Gastroesophageal sphincter (tissue), 4 donors: ENCODE results near the gene MRPL46. TPM values are rescaled to one million over a fixed set of nuclear protein-coding genes. Genes with fewer than 3 reads are reported as not detected.

Experiments
- ATAC-seq: fragments of 150-250 bp; one replicate; pipeline ENCODE4 v1.9.1; 2016; ENCODE audit warnings: mild to moderate bottlenecking, moderate library complexity
- H3K27ac ChIP-seq, 4 donors: fragments of 200-600 bp; sonication (generic) in 3 of 4; 1 replicate in 3 of 4; 2 replicates in 1 of 4; pipeline ENCODE4 v1.5.1; 2016 to 2019
- H3K27me3 ChIP-seq: fragments of 200-600 bp; sonication (generic); one replicate; pipeline ENCODE4 v1.5.1; 2019
- H3K36me3 ChIP-seq, 2 donors: fragments of 200-600 bp; sonication (generic); one replicate each; pipeline ENCODE4 v1.5.1; 2019; ENCODE audit warnings: control low read depth in 1 of 2
- H3K4me1 ChIP-seq, 3 donors: fragments of 200-600 bp; sonication (generic); 1 replicate in 2 of 3; 2 replicates in 1 of 3; pipeline ENCODE4 v1.5.1; 2016 to 2019; ENCODE audit warnings: control low read depth in 2 of 3
- H3K4me3 ChIP-seq, 2 donors: fragments of 200-600 bp; sonication (generic); one replicate each; pipeline ENCODE4 v1.5.1; 2019; ENCODE audit warnings: mild to moderate bottlenecking in 1 of 2, moderate library complexity in 1 of 2
- H3K9me3 ChIP-seq, 3 donors: fragments of 200-600 bp; sonication (generic); one replicate each; pipeline ENCODE4 v1.5.1; 2017 to 2019; ENCODE audit warnings: control low read depth in 2 of 3
- EP300 ChIP-seq: sonication (generic); formaldehyde crosslinking; IDR thresholded peaks from one replicate; pipeline ENCODE4 v1.6.1; 2017; ENCODE audit warnings: antibody characterized with exemption, mild to moderate bottlenecking
- POLR2A ChIP-seq, 2 donors: fragments of 450-650 bp; IDR thresholded peaks; one replicate each; pipeline ENCODE4 v1.6.1; 2017; ENCODE audit warnings: antibody characterized with exemption in 2 of 2, mild to moderate bottlenecking in 2 of 2, moderate library complexity in 1 of 2
- POLR2AphosphoS5 ChIP-seq: sonication (generic); formaldehyde crosslinking; IDR thresholded peaks from one replicate; pipeline ENCODE4 v1.6.1; 2017; ENCODE audit warnings: antibody characterized with exemption
- WGBS, 2 donors: methylation state at CpG; one replicate each; pipeline ENCODE4 v1.1.5; 2018; ENCODE audit warnings: low coverage in 1 of 2; 5-methylcytosine and 5-hydroxymethylcytosine counted together
- total RNA-seq, 4 donors: library from RNA; depleted of rRNA; stranded (reverse); fragments of >200 nt; gene quantifications; one replicate each; pipeline ENCODE4 v1.1.0, GENCODE V29; 2016
- TF ChIP-seq, protein P1 (sequence below), 4 experiments: fragments of 200-600 bp in 2 of 4; fragments of 450-650 bp in 2 of 4; sonication (generic) in 1 of 4; IDR thresholded peaks; one replicate each; pipeline ENCODE4 v1.5.1; 2017 to 2019; ENCODE audit warnings: antibody characterized with exemption in 4 of 4, mild to moderate bottlenecking in 2 of 4, moderate library complexity in 2 of 4

Gene MRPL46
- total RNA-seq, 4 donors from 2014 or later = 22.6 to 26.9 (median 22.9) TPM

DNA sequence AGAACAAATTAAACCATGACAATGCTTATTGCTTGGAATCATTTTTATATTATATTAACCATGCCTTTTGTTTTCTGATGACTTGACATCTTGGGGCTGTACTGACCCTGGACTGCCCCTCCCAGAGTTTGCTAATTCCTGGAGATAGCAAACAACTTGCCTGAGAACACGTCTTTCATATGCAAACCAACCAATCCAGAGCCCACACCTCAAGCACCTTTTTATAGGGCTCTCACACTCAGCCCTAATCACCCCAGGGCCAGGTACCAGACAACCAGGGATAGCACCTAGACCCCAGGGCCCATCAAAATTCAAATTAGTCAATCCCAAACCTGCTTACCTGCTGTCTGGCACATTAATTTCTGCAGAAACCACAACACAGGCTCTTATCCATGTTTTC is 37.3 kb upstream of the MRPL46 start:
- 75% methylated on average over 1 of the region's 1 CpG; no CpG with 5 or more reads in 1 of the 2 donors for WGBS, 2 donors
- TF ChIP-seq POLR2A (IDR thresholded peaks at IDR 0.05) (no peak), EP300 (no peak), POLR2AphosphoS5 (no peak)
- TF ChIP-seq, protein P1, sequence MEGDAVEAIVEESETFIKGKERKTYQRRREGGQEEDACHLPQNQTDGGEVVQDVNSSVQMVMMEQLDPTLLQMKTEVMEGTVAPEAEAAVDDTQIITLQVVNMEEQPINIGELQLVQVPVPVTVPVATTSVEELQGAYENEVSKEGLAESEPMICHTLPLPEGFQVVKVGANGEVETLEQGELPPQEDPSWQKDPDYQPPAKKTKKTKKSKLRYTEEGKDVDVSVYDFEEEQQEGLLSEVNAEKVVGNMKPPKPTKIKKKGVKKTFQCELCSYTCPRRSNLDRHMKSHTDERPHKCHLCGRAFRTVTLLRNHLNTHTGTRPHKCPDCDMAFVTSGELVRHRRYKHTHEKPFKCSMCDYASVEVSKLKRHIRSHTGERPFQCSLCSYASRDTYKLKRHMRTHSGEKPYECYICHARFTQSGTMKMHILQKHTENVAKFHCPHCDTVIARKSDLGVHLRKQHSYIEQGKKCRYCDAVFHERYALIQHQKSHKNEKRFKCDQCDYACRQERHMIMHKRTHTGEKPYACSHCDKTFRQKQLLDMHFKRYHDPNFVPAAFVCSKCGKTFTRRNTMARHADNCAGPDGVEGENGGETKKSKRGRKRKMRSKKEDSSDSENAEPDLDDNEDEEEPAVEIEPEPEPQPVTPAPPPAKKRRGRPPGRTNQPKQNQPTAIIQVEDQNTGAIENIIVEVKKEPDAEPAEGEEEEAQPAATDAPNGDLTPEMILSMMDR (IDR thresholded peaks at IDR 0.05) = no peak
- H3K27me3 ChIP-seq = no peaks in the 10 kb centered on the region
- no peak for ATAC-seq
- H3K4me1 ChIP-seq = no peaks in the 10 kb centered on the region
- H3K9me3 ChIP-seq = no peaks in the 10 kb centered on the region
- no peak overlapping the region for H3K4me3 ChIP-seq
- peaks cover 0 to 80% of the 10 kb centered on the region in 2 donors for H3K36me3 ChIP-seq
- no peak overlapping the region for H3K27ac ChIP-seq

DNA sequence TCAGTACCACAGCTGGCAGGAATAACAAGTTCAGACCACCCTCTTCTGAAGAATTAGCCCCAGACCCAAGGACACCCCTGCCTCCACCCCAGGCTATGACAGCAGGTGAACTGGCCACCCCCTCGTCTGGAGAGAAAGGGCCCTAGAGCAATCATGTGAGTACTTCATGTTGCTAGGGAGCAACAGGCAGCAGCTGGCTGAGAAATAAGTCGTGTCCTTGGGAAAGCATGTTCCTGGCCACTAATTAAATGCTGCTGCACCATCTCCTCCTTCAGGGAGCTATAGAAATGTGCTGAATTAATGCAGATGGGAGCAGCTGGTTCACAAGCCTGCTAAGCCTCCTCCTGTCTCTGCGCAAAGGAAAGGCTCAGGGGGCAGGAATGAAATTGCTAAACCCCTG is 31.8 kb upstream of the MRPL46 start:
- H3K27ac ChIP-seq = no peak overlapping the region
- WGBS, 2 donors = 61% methylated on average over 3 of the region's 3 CpGs; no CpG with 5 or more reads in 1 of the 2 donors
- ATAC-seq = no peak
- H3K27me3 ChIP-seq = no peaks in the 10 kb centered on the region
- TF ChIP-seq, protein P1 (IDR thresholded peaks at IDR 0.05) = no peak
- TF ChIP-seq POLR2AphosphoS5 (no peak), POLR2A (IDR thresholded peaks at IDR 0.05) (no peak), EP300 (no peak)
- peaks cover 0 to 77% of the 10 kb centered on the region in 2 donors for H3K36me3 ChIP-seq
- no peaks in the 10 kb centered on the region for H3K9me3 ChIP-seq
- H3K4me3 ChIP-seq = no peak overlapping the region
- H3K4me1 ChIP-seq = no peaks in the 10 kb centered on the region

DNA sequence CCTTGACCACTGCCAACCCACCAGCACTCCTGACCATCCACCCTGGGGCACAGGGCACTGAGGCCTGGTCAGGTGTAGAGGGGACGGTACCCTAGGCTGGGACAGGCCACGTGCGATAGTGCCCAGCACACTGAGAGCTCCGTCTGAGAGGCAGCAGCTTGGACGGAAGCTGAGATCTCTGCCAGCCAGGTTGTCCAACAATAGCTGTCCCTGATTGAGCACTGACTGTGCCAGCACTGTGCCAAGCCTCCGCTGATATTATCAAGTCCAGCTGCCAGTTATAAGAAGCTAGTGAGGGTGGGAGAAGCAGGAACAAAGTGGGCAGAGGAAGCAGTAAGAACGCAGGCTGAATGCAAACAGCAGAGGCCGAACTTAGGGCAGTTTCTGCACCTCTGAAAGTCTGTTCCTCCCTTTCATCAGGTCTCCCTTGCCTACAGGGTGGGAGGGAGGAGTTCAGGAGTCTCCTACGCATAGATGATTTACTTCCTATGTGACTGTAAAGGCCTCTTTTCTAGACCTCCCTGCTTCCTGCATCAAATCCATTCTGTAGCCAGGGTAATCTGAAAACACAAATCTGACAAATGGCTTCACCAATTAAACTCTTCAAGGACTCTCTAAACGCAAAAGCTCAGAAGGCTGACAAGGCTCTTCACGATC is 30.0 kb upstream of the MRPL46 start:
- H3K4me3 ChIP-seq = no peak overlapping the region
- no peaks in the 10 kb centered on the region for H3K9me3 ChIP-seq
- no peak for TF ChIP-seq POLR2AphosphoS5
- TF ChIP-seq POLR2A (IDR thresholded peaks at IDR 0.05) = no peak
- TF ChIP-seq, protein P1 (IDR thresholded peaks at IDR 0.05) = no peak
- no peak for TF ChIP-seq EP300
- no peak for ATAC-seq
- H3K4me1 ChIP-seq = no peaks in the 10 kb centered on the region
- WGBS, 2 donors = 87 to 94% methylated on average over 4 to 6 of the region's 11 CpGs
- H3K27ac ChIP-seq = no peak overlapping the region
- H3K36me3 ChIP-seq = peaks cover 0 to 69% of the 10 kb centered on the region in 2 donors
- no peaks in the 10 kb centered on the region for H3K27me3 ChIP-seq

DNA sequence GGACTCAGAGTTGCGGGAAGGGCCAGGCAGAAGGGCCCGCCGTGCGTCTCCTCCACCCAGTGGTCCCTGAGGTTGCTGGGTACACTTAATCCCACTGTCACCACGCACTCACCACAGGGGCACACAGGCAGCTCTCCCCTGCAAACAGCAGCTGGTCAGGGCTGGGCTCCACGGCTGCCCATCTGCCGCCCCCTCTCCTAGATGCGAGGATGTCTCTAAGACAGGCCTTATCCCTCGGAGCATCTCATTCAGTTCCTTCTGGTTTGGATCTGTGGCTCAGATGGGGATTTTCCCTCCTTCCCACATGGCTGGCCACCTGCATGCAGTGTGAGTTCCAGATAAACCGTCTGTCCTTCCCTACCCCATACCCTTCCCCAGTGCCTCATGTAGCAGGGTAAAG is 26.7 kb upstream of the MRPL46 start:
- TF ChIP-seq EP300 = no peak
- no peak for TF ChIP-seq POLR2A (IDR thresholded peaks at IDR 0.05)
- TF ChIP-seq POLR2AphosphoS5 = no peak
- TF ChIP-seq, protein P1 (IDR thresholded peaks at IDR 0.05) = no peak
- 77 to 100% methylated on average over 1 to 5 of the region's 10 CpGs for WGBS, 2 donors
- no peaks in the 10 kb centered on the region for H3K27me3 ChIP-seq
- ATAC-seq = no peak
- H3K9me3 ChIP-seq = no peaks in the 10 kb centered on the region
- H3K4me1 ChIP-seq = no peaks in the 10 kb centered on the region
- H3K4me3 ChIP-seq = no peak overlapping the region
- H3K36me3 ChIP-seq = peaks cover 0 to 53% of the 10 kb centered on the region in 2 donors
- H3K27ac ChIP-seq = no peak overlapping the region

DNA sequence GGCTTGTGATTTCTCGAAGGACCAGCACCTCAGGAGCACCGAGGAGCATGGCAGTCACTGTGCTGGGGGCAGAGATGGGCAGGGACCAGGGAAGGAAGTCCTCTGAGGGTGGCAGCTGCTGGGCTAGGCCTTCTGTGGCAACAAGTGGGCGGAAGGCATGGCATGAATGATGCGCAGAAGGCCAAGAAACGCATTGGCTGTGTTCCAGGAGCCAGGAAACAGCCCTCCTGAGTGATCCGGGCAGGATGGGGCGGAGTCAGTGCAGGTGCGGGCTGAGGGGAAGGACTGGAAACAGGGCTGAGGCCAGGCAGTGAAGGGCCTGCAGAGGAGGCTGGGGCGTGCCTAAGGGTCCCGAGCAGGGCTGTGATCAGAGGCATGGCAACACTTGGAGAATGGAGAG is 24.0 kb upstream of the MRPL46 start:
- WGBS, 2 donors = no CpG with 5 or more reads among the region's 10 CpGs
- Histone ChIP-seq H3K9me3 (no peaks in the 10 kb centered on the region), H3K36me3 (peaks cover 0 to 27% of the 10 kb centered on the region in 2 donors), H3K27me3 (no peaks in the 10 kb centered on the region), H3K4me1 (no peaks in the 10 kb centered on the region), H3K4me3 (no peak overlapping the region), H3K27ac (no peak overlapping the region)
- TF ChIP-seq POLR2A (IDR thresholded peaks at IDR 0.05) (no peak), POLR2AphosphoS5 (no peak), EP300 (no peak)
- TF ChIP-seq, protein P1 (IDR thresholded peaks at IDR 0.05) = no peak
- no peak for ATAC-seq
